HG03558 (cell line): ENCODE results near the gene RILPL1.
"Not testable (repeated sequence)": the region's sequence is repeated elsewhere in the genome, so short reads cannot be mapped to it uniquely, and the experiment has no call there.

Experiments used
- ATAC-seq: cut with Tn5 transposase; IDR thresholded peaks from one replicate; pipeline ENCODE4 v1.9.1; 2021; ENCODE audit warnings: moderate number of reproducible peaks; ENCODE audit not compliant: unreplicated experiment; ENCODE audit errors: extremely low read depth

Gene RILPL1

GRCh38 chr12:123498126-123498825 is 35.2 kb downstream of the RILPL1 start:
- no peak for ATAC-seq

DNA sequence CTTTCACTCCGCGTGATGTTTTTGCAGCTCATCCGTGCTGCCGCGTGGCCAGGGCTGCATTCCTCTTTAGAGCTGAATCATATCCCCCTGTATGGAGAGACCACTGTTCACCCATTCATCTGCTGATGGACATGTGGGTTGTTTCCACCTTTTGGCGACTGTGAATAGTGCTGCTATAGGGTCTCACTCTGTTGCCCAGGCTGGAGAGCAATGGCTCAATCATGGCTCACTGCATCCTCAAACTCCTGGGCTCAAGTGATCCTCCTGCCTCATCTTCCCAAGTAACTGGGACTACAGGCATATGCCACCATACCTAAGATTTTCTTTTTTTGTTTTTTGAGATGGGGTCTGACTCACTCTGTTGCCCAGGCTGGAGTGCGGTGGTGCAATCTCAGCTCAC is 36.5 kb downstream of the RILPL1 start:
- no peak for ATAC-seq

- ATAC-seq = no peak
Measured at GRCh38 chr12:123494124-123494851, 39.2 kb downstream of the RILPL1 start.

DNA sequence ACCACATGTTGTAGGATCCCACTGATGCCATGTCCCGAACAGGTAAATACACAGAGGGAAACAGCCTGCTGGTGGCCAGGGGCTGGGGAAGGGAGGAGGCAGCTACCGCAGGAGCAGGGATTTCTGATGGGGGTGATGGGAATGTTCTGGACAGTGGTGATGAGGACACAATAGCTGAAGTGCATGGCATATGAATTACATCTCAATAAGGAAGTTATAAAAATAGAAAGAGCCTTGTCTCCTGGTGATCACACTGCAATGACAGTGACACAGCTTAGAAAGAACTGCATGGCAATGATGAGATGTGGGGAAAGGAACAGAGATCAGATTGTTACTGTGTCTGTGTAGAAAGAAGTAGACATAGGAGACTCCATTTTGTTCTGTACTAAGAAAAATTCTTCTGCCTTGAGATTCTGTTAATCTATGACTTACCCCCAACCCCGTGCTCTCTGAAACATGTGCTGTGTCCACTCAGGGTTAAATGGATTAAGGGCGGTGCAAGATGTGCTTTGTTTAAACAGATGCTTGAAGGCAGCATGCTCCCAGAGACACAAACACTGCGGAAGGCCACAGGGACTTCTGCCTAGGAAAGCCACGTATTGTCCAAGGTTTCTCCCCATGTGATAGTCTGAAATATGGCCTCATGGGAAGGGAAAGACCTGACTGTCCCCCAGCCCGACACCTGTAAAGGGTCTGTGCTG is 41.0 kb downstream of the RILPL1 start:
- not testable (repeated sequence) for ATAC-seq

DNA sequence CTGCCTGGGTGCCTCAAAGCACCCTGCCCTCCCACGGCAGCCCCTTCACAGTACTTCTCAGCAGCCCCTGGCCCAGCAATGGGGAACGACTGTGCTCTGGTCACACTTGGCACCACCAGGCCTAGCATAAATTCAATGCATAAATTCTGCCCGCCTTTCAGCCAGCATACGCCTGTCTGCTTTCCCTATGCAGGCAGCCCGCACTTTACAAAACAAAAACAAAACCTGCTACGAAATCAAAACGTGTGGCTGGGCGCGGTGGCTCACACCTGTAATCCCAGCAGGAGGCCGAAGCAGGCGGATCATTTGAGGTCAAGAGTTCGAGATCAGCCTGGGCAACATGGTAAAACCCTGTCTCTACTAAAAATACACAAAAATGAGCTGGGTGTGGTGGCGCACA is 42.0 kb downstream of the RILPL1 start:
- ATAC-seq = no peak

DNA sequence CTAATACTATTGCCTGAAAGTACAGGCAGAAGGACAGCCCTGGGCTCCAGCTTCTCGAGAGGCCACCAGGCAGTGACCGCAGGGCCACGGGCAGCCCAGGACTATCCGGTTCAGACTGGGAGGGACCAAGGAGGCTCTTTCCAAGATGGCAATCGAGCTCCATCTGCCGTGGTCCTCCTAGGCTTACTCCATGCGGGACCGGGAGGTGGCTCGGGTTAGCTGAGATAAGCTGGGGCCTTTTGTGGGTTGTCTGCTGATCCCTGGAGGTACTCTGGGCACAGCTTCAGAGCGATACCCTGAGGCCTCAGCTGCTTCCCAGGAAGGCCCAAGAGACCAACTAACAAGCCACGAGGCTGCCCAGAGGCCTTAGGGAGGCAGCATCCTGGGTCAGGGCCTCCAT is 42.5 kb downstream of the RILPL1 start:
- no peak for ATAC-seq

GRCh38 chr12:123490089-123490488 is 43.4 kb downstream of the RILPL1 start:
- ATAC-seq = no peak

- ATAC-seq = no peak
Measured at GRCh38 chr12:123489580-123489979, 43.9 kb downstream of the RILPL1 start.

DNA sequence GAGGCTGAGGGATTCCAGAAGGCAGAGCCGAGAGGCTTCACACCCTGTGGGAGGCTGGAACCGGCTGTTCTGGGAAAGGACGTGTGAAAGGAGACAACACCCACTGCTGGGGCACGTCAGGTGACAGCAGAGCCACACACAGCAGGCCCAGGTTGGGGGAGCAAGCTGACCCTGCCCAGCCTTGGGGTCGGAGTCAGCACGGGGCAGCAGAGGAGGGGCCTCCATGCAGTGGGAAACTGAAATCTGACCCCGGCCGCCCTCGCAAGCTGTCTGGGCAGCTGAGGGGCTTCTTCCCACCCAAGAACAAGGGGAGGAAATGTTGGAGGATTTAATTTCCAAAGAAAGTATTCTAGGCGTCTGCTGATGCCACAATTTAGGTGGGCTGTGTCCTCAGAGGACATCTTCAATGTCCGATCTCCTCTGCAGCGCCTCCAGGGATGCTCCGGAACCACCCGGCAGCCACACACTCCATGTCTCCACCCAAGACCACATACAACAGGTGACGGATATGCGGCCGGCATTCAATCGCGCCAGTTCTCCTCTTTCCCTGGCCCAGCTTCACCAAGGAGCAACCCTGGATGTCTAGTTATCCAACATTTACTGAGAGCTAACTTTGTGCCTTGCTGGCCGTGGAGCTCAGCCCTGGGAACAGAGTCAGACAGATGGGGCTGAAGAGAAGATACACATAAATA is 44.8 kb downstream of the RILPL1 start:
- no peak for ATAC-seq

DNA sequence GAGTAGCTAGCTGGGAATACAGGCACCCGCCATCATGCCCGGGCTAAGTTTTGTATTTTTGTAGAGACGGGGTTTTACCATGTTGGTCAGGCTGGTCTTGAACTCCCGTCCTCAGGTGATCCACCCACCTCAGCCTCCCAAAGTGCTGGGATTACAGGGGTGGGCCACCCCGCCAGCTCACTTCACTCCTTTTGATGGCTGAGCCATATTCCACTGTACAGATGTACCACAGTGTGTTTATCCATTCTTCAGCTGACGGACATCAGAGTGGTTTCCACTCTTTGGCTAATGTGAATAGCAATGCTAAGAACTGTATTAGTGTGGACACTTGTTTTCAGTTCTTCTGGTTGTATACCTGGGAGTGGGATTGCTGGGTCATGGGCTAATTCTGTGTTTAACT is 46.1 kb downstream of the RILPL1 start:
- ATAC-seq = no peak

DNA sequence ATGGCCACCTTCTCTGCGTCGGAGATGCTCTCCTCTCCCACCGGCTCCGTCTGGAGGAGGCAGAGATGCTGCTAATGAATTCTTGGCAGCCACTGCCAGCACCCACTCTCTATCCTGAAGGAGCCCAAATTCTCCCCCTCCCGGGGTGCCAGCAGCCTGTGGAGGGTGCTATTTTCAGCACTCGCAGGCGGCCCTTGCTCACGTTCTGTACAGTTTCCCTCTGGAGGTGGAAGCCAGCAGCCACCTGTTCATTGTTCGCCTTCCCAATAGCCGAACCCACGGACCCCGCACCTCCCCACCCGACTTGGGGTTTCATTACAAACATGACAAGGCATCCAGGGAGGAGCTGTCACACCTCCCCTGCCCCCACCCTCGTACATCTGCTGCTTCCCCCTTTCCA is 47.8 kb downstream of the RILPL1 start:
- no peak for ATAC-seq

DNA sequence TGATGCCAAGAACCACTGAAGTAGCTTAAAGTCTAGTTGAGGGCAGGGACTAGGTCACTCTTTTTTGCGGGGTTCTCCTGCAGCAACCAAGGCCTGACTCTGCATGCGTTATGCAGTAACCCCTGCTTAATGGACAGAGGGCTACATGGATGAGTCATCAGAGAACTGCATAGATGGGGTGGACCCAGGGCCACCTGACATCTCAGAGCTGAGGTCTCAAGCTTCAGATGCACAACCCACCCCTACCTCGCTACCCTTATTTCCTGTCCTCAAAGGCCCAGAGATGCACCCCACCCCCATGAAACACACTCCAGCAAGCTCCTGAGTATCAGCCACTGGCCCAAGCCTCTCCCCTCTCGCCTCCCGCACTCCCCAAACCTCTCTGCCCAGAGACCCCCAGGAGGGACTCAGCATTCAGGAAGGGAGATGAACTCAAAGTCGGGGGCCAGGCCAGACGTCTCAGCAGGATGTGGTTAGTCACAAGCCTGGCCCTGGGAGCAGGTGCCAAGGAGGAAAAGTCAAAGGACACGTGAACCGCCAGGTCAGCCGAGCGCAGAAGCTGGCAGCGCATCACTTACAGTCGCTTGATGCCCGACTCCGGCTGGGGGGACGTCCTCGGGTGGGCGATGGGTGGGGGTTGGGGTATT is 49.8 kb downstream of the RILPL1 start:
- no peak for ATAC-seq

- ATAC-seq = no peak
Measured at GRCh38 chr12:123482876-123483275, 50.6 kb downstream of the RILPL1 start.

DNA sequence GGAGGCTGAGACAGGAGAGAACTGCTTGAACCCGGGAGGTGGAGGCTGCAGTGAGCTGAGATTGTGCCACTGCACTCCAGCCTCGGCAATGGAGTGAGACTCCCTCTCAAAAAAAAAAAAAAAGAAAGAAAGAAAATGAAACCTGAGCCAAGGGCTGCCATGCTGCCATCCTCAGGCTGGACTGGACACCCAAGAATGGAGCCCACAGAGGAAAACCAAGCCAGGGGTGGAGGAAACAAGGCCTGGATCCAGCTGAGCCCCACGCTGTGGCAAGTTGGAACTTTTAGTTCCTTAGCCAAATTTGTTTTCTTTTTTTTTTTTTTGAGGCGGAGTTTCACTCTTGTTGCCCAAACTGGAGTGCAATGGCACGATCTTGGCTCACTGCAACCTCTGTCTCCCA is 52.3 kb downstream of the RILPL1 start:
- not testable (repeated sequence) for ATAC-seq

DNA sequence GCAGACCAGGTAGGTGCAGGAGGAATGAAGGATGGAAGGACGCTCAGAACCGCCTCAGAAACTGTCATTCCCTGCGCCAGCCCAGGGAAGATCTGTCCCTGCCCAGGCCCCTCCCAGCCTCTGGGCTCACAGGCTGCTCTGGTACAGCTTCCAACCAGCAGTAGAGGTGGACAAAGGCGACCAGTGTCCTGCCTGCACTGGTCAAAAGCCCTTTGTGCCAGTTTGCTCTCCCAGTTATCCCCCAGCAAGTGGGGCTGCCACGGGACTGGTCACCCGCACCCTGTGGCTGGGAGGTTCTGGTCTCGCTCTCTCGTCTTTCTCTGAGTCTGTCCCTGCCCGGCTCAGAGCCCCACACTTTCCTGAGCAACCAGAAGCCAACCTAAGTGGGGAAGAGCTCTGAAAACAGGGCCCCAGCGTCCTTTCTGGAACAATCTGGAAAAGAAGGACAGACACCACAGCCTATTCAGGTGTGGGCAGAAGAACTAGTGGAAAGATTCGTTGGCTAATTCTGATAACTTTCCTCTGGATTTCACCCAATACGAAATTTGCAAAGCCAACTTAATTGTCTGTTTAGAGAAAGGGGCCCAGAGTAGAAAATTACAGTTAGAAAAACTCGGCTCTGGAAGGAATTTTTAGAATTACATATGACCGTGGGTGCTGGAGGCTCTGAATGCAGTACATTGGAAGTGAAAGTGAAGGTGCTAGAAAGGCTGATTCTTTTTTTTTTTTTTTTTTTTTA is 53.9 kb downstream of the RILPL1 start:
- ATAC-seq = no peak

DNA sequence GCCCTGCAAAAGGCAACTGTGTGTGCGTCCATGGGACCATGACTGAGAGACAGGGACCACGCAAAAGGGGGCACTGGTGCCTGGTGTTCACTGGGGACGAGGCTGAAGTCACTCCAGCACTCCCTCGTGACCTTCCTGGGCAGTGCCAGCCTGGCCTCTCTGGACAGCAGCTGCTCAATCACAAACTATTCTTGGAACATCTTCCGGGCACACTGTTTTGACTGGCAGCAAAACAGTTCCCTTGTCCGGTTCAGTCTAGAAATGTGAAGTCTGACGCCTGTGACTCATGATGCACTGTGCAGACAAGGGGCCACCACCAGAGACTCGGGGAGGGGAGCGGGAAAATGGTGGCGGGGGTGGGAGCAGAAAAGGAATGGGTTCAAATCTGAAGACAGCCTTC is 54.8 kb downstream of the RILPL1 start:
- ATAC-seq = no peak

DNA sequence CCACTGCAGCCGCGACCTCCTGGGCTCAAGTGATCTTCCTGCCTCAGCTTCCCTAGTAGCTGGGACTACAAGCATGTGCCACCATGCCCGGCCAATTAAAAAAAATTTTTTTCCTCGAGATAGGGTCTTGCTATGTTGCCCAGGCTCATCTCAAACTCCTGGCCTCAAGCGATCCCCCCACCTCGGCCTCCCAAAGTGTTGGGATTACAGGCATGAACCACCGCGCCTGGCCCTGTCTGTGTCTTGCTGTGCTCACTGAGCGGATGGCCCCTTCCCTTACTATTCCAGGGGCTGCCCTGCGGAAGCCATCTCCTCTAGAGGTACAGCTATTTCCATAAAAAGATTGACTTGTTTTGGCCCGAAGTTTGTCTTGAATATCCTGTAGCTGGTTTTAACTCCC is 55.5 kb downstream of the RILPL1 start:
- no peak for ATAC-seq

- ATAC-seq = no peak
Measured at GRCh38 chr12:123475246-123475703, 58.2 kb downstream of the RILPL1 start.

DNA sequence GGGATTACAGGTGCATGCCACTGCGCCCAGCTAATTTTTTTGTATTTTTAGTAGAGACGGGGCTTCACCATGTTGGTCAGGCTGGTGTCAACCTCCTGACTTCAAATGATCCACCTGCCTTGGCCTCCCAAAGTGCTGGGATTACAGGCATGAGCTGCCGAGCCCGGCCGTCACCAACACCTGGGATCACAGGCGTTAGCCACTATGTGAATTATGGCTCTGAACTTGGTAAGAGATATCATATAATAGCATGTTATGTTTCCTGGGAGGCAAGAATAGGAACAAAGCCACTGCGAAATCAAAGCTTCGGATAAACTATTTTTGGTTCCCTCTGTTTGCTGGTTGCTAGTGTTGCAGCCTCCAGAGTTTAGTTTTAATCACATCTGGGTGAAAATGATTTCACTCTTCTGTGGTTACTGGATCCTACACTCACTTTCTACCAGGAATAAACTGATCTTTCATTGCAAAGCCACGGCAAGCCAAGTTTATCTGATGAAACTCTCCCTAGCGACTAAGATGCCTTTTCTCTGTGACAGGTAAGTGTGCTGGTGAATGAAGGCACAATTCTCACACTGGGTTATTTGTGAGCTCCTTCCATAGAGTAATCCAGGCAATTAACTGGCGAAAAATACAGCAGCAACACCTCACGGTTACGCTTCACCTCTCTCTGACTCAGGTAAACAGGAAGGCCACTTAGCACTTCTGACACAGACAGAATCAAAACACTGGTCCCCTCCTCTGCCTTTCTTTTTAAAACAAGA is 58.9 kb downstream of the RILPL1 start:
- no peak for ATAC-seq
